Stimulated activated CD8-positive, alpha-beta memory T cell treated with anti-CD3 and anti-CD28 coated beads, Interleukin-7, amount 100 ng/mL, for 24 hours (primary cell): Measurements from ENCODE around the gene PARK7.

ENCODE experiments used
- DNase-seq: peaks from one replicate; pipeline ENCODE4 v3.0.0-alpha.2; 2020; ENCODE audit warnings: low read depth

PARK7 gene

GRCh38 chr1:8024329-8024728 lies 62.8 kb downstream of the PARK7 start:
- no peak for DNase-seq

GRCh38 chr1:8025061-8025670 lies 63.7 kb downstream of the PARK7 start:
- DNase-seq: no peak

GRCh38 chr1:8025671-8026144 lies 64.2 kb downstream of the PARK7 start:
- DNase-seq: no peak

DNA sequence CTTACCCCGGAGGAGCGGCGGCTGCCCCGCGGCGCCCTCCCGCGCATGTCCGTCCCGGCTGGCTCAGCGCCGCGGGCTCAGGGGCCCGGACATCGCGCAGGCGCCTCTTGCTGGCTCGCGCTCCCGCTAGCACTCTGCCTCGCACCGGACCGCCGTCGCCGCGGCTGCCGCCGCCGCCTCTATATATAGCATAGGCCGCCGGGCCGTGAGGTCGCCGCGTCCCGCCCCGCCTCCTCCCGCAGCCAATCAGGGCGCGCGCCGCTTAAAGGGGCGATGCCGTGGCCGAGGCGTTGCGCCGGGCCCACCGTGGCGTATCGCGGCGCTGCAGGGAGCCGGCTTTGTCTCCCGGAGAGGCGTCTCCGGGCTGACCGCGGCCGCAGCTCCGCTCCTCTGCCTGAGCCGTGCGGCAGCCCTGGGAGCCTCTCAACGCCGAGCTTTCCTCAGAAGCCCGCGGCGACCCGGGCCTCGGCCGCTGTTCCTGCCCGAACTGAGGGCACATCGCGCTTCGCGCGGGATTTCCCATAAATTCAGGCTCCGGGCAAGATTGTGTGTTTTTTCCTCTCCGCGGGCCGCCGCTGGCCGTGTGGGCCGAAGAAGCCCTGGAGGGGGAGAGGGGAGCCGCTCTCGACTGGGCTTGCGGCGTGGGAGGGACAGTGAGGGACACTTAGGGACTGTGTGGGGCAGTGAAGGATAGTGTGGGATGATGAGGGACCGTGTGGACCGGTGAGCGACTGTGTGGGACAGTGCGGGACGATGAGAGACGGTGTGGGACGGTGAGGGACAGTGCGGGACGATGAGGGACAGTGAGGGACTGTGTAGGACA lies 64.9 kb downstream of the PARK7 start, which contains the start of gene ERRFI1:
Gene ERRFI1 (minus strand): TSS at position 157 of the 823 bp plus-strand sequence. CDS start 10,690 bp downstream, outside the sequence.
- peak; percentile 72 for DNase-seq

DNA sequence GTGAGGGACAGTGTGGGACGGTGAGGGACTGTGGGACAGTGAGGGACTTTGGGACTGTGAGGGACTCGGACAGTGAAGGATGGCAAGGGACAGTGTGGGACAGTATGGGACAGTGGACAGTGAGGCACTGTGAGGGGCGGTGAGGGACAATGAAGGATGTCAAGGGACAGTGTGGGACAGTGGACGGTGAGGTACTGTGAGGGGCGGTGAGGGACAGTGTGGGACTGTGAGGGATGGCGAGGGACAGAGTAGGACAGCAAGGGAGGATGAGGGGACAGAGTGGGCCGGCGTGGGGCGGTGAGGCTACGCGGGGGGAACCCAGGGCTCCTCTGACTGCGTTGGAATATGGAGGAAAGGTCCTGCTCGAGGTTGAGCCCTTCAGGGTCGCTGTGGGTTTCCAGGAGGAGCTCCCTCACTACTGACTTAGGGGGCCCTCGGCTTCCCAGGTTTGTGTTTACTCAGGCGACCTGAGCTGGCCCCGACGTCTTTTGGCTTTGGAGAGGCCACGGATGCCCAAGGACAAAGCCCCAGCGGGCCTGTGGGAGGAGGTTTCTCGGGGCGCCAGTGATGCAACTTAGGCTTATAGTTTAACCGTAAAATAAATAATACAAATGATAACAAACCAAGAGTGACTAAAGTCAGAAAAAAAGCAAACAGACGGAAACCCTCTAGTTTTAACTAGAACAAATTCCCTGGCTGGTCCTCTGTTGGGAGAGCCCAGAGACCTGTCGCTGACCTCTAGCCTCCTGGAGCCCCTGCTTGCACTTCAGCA lies 65.7 kb downstream of the PARK7 start:
- no peak for DNase-seq

DNA sequence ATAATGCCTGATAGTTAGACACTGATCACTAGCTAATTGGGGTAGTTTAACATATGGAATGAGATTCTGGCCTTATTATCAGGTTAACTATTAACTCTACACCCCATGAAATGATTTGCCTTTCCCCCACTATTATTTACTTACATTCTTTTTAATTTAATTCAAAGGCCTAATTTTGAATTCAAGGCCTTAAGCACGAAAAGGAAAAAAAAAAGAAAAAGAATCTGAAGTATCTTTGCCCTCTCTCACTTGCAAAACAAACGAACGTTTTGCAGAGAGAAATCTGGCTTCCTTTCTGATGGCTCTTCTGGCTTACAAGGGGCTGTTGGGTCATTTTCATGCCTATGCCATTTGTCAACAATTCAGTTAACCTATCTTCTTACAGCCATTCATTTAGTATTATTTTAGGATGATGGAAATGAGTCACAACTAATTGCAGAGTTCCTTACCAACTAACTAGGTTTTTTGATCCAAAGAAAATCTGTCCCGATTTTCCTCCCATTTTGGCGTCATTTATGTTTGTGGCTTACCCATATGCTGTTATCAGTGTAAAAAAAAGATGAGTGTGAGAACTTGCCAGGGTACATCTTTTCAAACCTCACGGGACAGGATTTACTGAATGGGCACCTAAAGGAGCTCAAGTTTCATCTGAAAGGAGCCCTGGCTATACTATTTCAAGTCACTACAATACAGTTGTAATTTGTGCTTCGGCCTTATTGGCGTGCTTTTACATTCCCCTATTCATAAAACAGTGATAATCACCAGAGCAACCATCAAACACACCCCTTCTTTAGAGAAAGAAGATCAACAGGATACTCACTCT lies 66.4 kb downstream of the PARK7 start:
- no peak for DNase-seq

GRCh38 chr1:8028571-8028910 lies 67.0 kb downstream of the PARK7 start:
- no peak for DNase-seq

- no peak for DNase-seq
These were observed 69.8 kb downstream of the PARK7 start for GRCh38 chr1:8031176-8031785.

- DNase-seq: no peak
These were observed 70.9 kb downstream of the PARK7 start for GRCh38 chr1:8032366-8032910.

DNA sequence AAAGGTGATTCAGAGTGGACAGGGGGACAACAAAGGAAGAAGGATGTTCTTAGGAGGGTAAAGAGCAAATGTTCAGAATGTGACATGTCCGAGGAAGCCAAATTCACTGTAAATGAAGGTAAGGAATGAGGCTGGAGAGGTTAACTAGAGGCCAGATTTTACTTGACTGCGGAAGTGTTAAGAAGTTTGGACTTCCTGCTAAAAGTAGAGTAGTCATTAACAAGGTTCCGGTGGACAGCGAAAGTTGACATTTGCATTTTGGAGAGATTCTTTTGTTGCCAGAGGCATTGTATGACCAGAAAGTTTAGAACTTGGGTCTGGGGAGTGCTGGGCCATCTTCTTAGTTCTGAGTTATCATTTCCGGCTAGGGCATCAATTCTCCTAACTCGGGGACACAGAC lies 71.8 kb downstream of the PARK7 start:
- DNase-seq: no peak
